Frontal cortex (tissue), 4 donors: Measurements from ENCODE around the gene UBXN11. TPM values are rescaled to one million over a fixed set of nuclear protein-coding genes. Genes with fewer than 3 reads are reported as not detected.

Source experiments
- DNase-seq, 2 donors: peaks; one replicate each; pipeline ENCODE4 v3.0.0; 2012; ENCODE audit warnings: low spot score in 2 of 2
- FAIRE-seq: peaks from 2 replicates; lab custom pipeline; 2012; peaks lifted over from hg19 to GRCh38; lab: Jason Lieb, UNC
- total RNA-seq: library from RNA; depleted of rRNA; stranded (reverse); fragments of >200 nt; gene quantifications from one replicate; pipeline ENCODE4 v1.2.3, GENCODE V29; 2014
- donor health status: control.
- donor health status: control.
- donor health status: control.

Gene UBXN11
- total RNA-seq, 1 donor from 2014 or later, result 4.1 TPM

GRCh38 chr1:26288311-26288941 lies 18.0 kb downstream of the UBXN11 start:
- no peak for DNase-seq
- no peak for FAIRE-seq

GRCh38 chr1:26287811-26288210 lies 18.6 kb downstream of the UBXN11 start:
- DNase-seq, result no peak
- FAIRE-seq, result no peak

- DNase-seq (no peak), FAIRE-seq (no peak)
These were observed 19.3 kb downstream of the UBXN11 start for GRCh38 chr1:26287033-26287711.

GRCh38 chr1:26286064-26286416 lies 20.4 kb downstream of the UBXN11 start:
- no peak for FAIRE-seq

GRCh38 chr1:26285366-26286063 lies 20.9 kb downstream of the UBXN11 start:
- DNase-seq, result no peak
- FAIRE-seq, result no peak

More at GRCh38 chr1:26286064-26286416, 20.4 kb downstream of the UBXN11 start:
- DNase-seq, result no peak

GRCh38 chr1:26284597-26285347 lies 21.7 kb downstream of the UBXN11 start:
- no peak for FAIRE-seq

GRCh38 chr1:26283871-26284596 lies 22.4 kb downstream of the UBXN11 start:
- FAIRE-seq, result no peak
- no peak for DNase-seq

More at GRCh38 chr1:26284597-26285347, 21.7 kb downstream of the UBXN11 start:
- peak in 1 of 2 donors; percentile 64 for DNase-seq

- FAIRE-seq, result no peak
- DNase-seq, result no peak
These were observed 23.1 kb downstream of the UBXN11 start for GRCh38 chr1:26283279-26283853.

- DNase-seq (no peak), FAIRE-seq (no peak)
These were observed 24.0 kb downstream of the UBXN11 start for GRCh38 chr1:26282401-26282918.

- FAIRE-seq, result no peak
- no peak for DNase-seq
These were observed 24.5 kb downstream of the UBXN11 start for GRCh38 chr1:26281971-26282370.

- DNase-seq (no peak), FAIRE-seq (no peak)
These were observed 25.1 kb downstream of the UBXN11 start for GRCh38 chr1:26281091-26281958.

- DNase-seq (peak; percentile 58 to 60), FAIRE-seq (no peak)
These were observed 25.9 kb downstream of the UBXN11 start for GRCh38 chr1:26280333-26281042.

GRCh38 chr1:26279456-26280332 lies 26.7 kb downstream of the UBXN11 start, which contains the start of gene SH3BGRL3:
Gene SH3BGRL3, plus strand, starts transcription at chr1:26280086. Its CDS starts 70 bp downstream, at chr1:26280156.
- no peak for FAIRE-seq
- DNase-seq, result peak; percentile 92 to 94

- DNase-seq, result no peak
- no peak for FAIRE-seq
These were observed 27.5 kb downstream of the UBXN11 start for GRCh38 chr1:26278724-26279455.

GRCh38 chr1:26278303-26278702 lies 28.1 kb downstream of the UBXN11 start:
- FAIRE-seq, result no peak
- no peak for DNase-seq

GRCh38 chr1:26277719-26278118 lies 28.7 kb downstream of the UBXN11 start:
- FAIRE-seq, result no peak
- DNase-seq, result no peak
